SKM-1 treated with dmso at 0.1 percent for 144 hours (cell line): Measurements from ENCODE around the gene IL10RA.
A peak's percentile ranks its signal among the peaks of the same experiment; 100 is the strongest.
"Not testable (repeated sequence)": the region's sequence is repeated elsewhere in the genome, so short reads cannot be mapped to it uniquely, and the experiment has no call there.

Source experiments
- DNase-seq: peaks from one replicate; lab custom pipeline; 2025; ENCODE audit not compliant: unreplicated experiment; lab: John Stamatoyannopoulos, UW

IL10RA gene

DNA sequence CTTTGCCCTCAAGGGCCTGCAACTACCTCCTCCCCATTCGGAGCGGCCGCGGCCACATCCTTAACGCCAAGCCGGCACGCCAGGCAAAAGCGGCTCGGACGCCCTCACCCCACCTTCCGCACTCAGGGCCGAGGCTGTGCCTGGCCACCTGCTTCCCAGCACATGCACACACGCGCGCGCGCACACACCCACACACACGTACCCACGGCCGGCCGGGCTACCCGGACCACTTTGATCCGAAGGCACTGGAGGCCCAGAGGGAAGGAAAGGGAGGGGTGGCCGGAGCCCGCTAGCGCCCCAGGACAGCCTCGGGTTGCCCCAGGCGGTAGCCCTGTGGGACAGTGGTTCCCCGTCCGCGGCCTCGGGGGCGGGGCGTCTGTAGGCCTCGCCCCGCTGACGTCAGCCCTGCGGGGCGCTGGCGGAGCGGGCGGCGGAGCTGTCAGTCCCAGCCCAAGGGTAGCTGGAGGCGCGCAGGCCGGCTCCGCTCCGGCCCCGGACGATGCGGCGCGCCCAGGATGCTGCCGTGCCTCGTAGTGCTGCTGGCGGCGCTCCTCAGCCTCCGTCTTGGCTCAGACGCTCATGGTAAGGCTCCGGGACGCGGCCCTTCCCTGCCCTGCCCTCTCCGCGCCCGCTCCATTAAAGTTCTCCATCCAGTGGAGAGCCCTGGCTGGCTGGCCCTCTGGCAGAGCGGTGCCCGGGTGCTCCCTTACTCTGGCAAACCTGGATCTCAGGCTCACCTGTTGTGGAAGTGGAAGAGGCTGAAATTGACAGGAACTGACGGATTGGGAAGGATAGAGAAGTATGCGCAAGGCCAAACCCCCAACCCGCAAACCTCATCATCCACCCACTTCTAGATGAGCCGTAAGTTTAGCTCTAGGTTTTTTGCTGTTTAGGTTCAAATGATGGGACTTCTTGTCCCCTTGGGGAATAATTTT, at the start of gene IL10RA:
Gene IL10RA (plus strand): TSS at position 442 of the 935 bp plus-strand sequence. CDS start 74 bp downstream, at position 516.
- peak; percentile 77 for DNase-seq

GRCh38 chr11:117936973-117937372, 49.2 kb upstream of the IL10RA start:
- no peak for DNase-seq

- DNase-seq: no peak
These were observed 45.5 kb upstream of the IL10RA start for GRCh38 chr11:117940736-117941135.

GRCh38 chr11:117941163-117941707, 45.0 kb upstream of the IL10RA start:
- DNase-seq: no peak

DNA sequence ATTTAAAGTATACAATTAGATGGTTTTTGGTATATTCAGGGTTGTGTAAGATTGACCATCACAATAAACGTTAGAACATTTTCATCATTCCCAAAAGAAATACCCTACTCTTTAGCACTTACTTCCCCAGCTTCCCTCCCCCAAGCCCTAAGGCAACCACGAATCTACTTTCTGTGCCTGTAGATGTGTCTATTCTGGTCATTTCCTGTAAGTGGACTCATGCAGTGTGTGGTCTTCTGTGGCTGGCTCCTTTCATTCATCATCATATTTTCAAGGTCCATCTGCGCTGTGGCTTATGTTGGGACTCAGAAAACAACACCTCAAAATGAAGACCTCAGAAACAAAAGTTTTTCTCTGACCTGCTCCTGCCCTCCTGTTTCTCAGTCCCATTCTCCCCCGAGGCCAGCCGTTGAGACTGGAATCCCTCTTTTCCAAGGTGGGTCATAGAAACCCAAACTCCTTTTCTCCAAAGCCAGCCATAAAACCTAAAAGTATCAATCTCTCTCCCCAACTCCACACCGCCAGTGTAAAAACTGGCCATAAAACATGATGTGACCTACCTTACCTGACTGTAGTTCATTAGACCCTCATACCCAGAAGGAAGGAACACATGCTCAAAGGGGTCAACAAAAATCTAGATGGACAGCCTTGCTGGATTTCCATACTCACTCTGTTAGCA, 44.1 kb upstream of the IL10RA start:
- DNase-seq: no peak

DNA sequence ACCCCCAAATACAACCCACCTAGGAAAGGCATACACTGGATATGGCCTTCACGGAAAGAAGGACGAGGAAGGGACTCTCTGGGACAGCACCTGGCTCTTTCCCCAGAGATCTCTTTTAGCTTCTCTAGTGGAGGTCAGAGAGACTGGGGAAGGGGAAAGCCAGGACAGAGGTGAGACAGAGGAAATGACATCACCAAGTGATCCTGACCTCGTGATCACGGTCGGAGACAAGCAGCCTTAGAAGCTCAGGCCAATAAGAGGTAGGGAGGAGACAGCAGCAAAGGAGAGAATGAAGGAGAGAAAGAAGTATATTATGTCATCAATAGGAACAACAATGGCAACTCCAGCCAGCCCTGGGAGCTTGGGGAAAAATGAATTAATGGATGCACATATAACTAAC, 41.6 kb upstream of the IL10RA start:
- DNase-seq: no peak

DNA sequence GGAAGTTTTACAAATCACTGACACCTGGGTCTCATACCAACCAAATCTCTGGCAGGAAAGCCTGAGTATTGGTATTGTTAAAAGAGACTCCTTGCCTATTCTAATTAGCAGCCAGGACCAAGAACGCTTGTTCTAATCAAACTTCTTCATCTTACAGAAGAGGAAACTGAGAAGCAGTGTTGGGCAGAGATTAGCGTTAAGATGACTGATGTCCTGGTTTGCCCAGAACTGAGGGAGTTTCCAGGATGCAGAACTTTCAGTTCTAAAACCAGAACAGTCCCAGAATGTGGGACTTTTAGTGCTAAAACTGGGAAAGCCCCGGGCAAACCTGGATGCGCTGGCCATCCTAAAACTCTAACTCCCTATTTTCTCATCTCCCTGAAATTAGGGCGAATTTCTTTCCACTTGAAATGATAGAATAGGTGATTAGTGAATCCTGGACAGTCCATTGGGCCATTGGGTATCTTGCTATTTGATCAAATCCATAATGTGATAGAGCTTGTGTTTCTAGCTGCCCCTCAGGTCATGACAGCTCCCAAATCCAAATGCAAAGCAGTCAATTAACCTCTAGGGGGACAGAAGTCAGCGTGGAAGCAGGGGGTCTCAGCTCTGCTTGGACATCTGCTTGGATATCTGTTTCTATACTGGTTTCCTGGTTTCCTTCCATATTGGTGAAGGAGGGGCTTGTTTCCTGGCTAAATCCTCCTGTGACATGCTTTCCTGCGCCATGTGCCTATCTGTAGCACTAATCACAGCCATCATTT, 41.0 kb upstream of the IL10RA start:
- no peak for DNase-seq

DNA sequence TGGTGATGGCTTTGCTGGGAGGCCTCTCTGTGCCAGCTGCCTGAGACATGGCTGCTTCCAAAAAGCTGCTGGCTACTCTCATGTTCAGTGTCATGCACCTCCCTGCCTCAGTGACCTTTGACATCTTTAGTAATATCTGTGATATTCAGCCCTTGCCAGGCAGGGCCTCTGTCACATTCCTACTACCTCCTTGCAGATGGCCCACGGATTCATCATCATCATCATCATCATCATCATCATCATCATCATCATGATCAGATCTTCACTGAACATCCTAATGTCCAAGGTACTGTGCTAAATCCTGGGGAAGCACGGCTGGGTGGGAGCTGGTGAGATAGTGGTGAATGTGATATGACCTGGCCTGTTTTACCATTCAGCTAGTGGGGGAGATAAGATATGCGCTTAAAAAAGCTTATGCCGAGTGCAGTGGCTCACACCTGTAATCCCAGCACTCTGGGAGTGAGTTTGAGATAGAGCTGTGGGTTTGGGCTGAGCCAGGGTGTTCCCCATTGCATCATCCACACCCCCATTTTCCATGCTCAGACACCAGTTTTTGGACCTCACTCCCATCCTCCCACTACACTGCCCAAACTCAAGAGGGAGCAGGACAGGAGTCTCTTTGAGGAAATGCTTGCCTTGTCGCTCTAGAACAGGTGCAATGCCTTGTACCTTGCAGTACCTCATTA, 39.9 kb upstream of the IL10RA start:
- no peak for DNase-seq

GRCh38 chr11:117946842-117947526, 39.2 kb upstream of the IL10RA start:
- peak; percentile 53 for DNase-seq

GRCh38 chr11:117947751-117948150, 38.4 kb upstream of the IL10RA start:
- DNase-seq: not testable (repeated sequence)

GRCh38 chr11:117948466-117948865, 37.7 kb upstream of the IL10RA start:
- not testable (repeated sequence) for DNase-seq

DNA sequence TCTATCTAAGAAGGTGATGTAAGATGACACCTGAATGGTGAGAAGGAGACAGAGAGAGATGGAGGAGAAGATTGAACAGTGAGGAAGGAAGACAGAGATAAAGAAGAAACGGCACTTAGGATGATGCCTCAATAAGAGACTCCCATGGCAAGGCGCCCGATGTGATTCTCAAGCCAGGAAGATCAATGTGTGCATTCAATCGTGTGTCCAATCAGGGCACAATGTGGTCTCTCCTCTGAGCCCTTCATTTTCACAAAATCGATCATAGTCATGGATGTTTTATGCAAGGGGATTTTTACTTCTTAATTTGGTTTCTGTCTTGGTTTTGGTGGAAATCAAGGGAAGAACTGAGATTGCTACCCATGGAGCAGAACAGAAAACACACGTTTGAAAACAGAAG, 37.1 kb upstream of the IL10RA start:
- no peak for DNase-seq

DNA sequence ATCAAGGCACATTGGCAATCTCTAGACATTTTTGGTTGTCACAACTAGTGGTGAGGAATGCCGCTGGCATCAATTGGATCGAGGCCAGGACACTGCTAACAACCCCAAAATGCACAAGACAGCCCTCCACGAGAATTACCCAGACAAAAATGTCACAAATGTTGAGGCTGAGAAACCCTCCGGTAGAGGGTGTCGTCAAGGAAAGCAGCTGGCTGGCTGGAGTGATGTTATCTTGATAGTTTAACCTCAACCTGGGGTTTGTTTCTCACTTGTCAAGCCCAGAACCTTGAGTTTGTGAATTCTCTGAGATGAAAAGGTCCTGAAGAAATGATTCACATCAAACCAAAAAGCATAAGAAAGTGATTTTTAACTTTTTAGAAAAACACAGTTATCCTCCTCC, 35.9 kb upstream of the IL10RA start:
- peak; percentile 37 for DNase-seq

- DNase-seq: peak; percentile 20
These were observed 34.9 kb upstream of the IL10RA start for GRCh38 chr11:117950993-117951961.

DNA sequence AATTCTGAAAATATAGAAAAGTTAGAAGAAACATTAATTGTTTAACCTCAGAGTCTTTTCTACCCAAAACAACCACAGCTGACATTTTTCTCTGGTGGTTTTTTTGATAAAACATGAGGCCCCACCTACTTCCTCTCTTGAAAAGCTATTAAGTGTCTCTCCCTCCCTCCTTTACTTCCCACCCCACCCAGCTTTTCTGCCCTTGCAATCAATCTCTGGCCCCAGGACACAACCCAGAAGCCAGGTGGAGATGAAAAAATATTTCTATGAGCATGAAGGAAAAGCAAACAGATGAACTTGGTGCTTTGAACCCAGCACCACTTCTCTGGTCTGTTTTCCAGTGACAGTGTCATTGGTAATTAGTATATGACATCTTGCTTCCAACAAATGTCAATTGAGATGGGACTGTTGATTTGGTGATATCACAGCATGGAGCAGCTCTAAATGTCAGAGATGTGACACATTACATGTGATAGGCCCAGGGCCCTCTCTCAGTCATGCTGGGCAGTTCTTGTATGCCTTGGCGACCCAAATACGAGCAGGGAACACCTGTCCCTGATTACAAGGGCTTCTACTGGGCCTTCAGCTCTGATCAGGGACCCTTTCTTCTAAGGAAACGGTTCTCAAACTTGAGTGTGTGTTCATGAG, 33.0 kb upstream of the IL10RA start:
- no peak for DNase-seq

DNA sequence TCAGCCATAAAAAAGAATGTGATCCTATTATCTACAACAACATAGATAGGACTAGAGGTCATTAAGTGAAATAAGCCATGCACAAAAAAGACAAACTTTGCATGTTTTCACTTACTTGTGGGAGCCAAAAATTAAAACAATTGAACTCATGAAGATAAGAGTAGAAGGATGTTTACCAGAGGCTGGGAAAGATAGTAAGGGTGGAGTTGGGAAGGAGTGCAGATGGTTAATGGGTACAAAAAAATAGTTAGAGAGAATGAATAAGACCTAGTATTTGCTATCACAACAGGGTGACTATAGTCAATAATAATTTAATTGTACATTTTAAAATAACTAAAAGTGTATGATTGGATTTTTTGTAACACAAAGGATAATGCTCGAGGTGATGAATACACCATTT, 27.2 kb upstream of the IL10RA start:
- no peak for DNase-seq

GRCh38 chr11:117959438-117960149, 26.6 kb upstream of the IL10RA start:
- peak; percentile 38 for DNase-seq

GRCh38 chr11:117960406-117960805, 25.8 kb upstream of the IL10RA start:
- no peak for DNase-seq
